ENCODE results near the gene SMAD5. TPM values are rescaled to one million over a fixed set of nuclear protein-coding genes. Genes with fewer than 3 reads are reported as not detected.

Gene SMAD5
- total RNA-seq, 1 donor from 2014 or later = 40.1 TPM

GRCh38 chr5:136210259-136210658 is 77.6 kb downstream of the SMAD5 start:
- no peak for TF ChIP-seq CTCF (IDR thresholded peaks at IDR 0.05; ENCODE audit: insufficient read depth, low read length, poor library complexity, severe bottlenecking)

GRCh38 chr5:136211282-136212040 is 78.8 kb downstream of the SMAD5 start:
- no peaks in the 10 kb centered on the region for H3K36me3 ChIP-seq (ENCODE audit: control insufficient read depth, insufficient read depth, low read length)
- no peak for DNase-seq (ENCODE audit: low read depth)
- H3K4me3 ChIP-seq (ENCODE audit: low read depth, low read length) = no peak overlapping the region
- no peak for TF ChIP-seq CTCF (IDR thresholded peaks at IDR 0.05; ENCODE audit: insufficient read depth, low read length, poor library complexity, severe bottlenecking)
- peaks cover 11% of the 10 kb centered on the region for H3K27me3 ChIP-seq (ENCODE audit: control insufficient read depth, insufficient read depth, low read length)

More at GRCh38 chr5:136210259-136210658, 77.6 kb downstream of the SMAD5 start:
- H3K36me3 ChIP-seq (ENCODE audit: control insufficient read depth, insufficient read depth, low read length) = no peaks in the 10 kb centered on the region
- no peak for DNase-seq (ENCODE audit: low read depth)
- H3K4me3 ChIP-seq (ENCODE audit: low read depth, low read length) = no peak overlapping the region
- H3K27me3 ChIP-seq (ENCODE audit: control insufficient read depth, insufficient read depth, low read length) = peaks cover 11% of the 10 kb centered on the region

- H3K27me3 ChIP-seq (ENCODE audit: control insufficient read depth, insufficient read depth, low read length) = peaks cover 11% of the 10 kb centered on the region
- peak; percentile 85 for TF ChIP-seq CTCF (IDR thresholded peaks at IDR 0.05; ENCODE audit: insufficient read depth, low read length, poor library complexity, severe bottlenecking)
- DNase-seq (ENCODE audit: low read depth) = no peak
- no peak overlapping the region for H3K4me3 ChIP-seq (ENCODE audit: low read depth, low read length)
- H3K36me3 ChIP-seq (ENCODE audit: control insufficient read depth, insufficient read depth, low read length) = no peaks in the 10 kb centered on the region
Measured at GRCh38 chr5:136212252-136212721, 79.6 kb downstream of the SMAD5 start.

GRCh38 chr5:136213919-136214493 is 81.4 kb downstream of the SMAD5 start:
- Histone ChIP-seq H3K27me3 (ENCODE audit: control insufficient read depth, insufficient read depth, low read length) (peaks cover 8% of the 10 kb centered on the region), H3K36me3 (ENCODE audit: control insufficient read depth, insufficient read depth, low read length) (no peaks in the 10 kb centered on the region), H3K4me3 (ENCODE audit: low read depth, low read length) (no peak overlapping the region)
- TF ChIP-seq CTCF (IDR thresholded peaks at IDR 0.05; ENCODE audit: insufficient read depth, low read length, poor library complexity, severe bottlenecking) = no peak
- no peak for DNase-seq (ENCODE audit: low read depth)

GRCh38 chr5:136215812-136216211 is 83.2 kb downstream of the SMAD5 start:
- H3K4me3 ChIP-seq (ENCODE audit: low read depth, low read length) = no peak overlapping the region
- no peak for DNase-seq (ENCODE audit: low read depth)
- no peaks in the 10 kb centered on the region for H3K36me3 ChIP-seq (ENCODE audit: control insufficient read depth, insufficient read depth, low read length)
- TF ChIP-seq CTCF (IDR thresholded peaks at IDR 0.05; ENCODE audit: insufficient read depth, low read length, poor library complexity, severe bottlenecking) = no peak
- H3K27me3 ChIP-seq (ENCODE audit: control insufficient read depth, insufficient read depth, low read length) = peaks cover 8% of the 10 kb centered on the region
